K562 (cell line): Measurements from ENCODE around the gene TAF5L. TPM values are rescaled to one million over a fixed set of nuclear protein-coding genes. Genes with fewer than 3 reads are reported as not detected.

Experiments
- ATAC-seq: fragments of 200-7000 bp; cut with Tn5 transposase; 3 replicates; pipeline ENCODE4 v1.9.1; 2020; ENCODE audit warnings: moderate library complexity
- BruUV-seq: library from RNA; stranded (reverse); fragments of 400-500 nt; replicated peaks from 2 replicates; lab custom pipeline; 2021; lab: Mats Ljungman, UMichigan
- CTCF ChIA-PET: fragments of 300-600 bp; formaldehyde crosslinking; extraction: SDS; loops from one replicate; lab custom pipeline; 2021; ENCODE audit warnings: low intra/inter-chr PET ratio; lab: Yijun Ruan, JAX
- POLR2A ChIA-PET: fragments of 300-600, 350-650 bp; sonication (Branson Sonifier 250); formaldehyde crosslinking; extraction: SDS; loops from one replicate; lab custom pipeline; 2021; ENCODE audit warnings: antibody characterized with exemption, inconsistent platforms; lab: Yijun Ruan, JAX
- DNase-seq, 4 experiments: peaks; one replicate each; pipeline versions ENCODE4 v3.0.0 to v3.0.0-alpha.2; 2011 to 2018; ENCODE audit warnings: low spot score in 3 of 4, mixed read lengths in 3 of 4; ENCODE audit errors: extremely low read depth in 1 of 4
- FAIRE-seq: peaks from 2 replicates; lab custom pipeline; 2011; peaks lifted over from hg19 to GRCh38; lab: Jason Lieb, UNC
- H2AFZ ChIP-seq: 2 replicates; pipeline ENCODE4 v1.6.0; 2011; ENCODE audit warnings: low read depth, low read length, control low read depth, inconsistent platforms
- H3K27ac ChIP-seq: fragments of 200-600 bp; 3 replicates; pipeline ENCODE4 v1.8.0; 2011; ENCODE audit warnings: low read depth, mild to moderate bottlenecking, control low read depth, inconsistent platforms, low read length, moderate library complexity, mixed read lengths; ENCODE audit errors: extremely low read depth
- H3K27me3 ChIP-seq, 2 experiments: fragments of 300-600 bp in 1 of 2; 2 replicates in 1 of 2; 3 replicates in 1 of 2; pipeline versions ENCODE4 v1.6.0 to v1.8.0; 2011; ENCODE audit warnings: inconsistent platforms in 2 of 2, low read length in 2 of 2, mild to moderate bottlenecking in 1 of 2, mixed read lengths in 1 of 2, moderate library complexity in 1 of 2; ENCODE audit not compliant: control insufficient read depth in 2 of 2, insufficient read depth in 2 of 2
- H3K36me3 ChIP-seq: fragments of 300-600 bp; 3 replicates; pipeline ENCODE4 v1.8.0; 2011; ENCODE audit warnings: mild to moderate bottlenecking, low read length, inconsistent platforms; ENCODE audit not compliant: control insufficient read depth, insufficient read depth
- H3K4me1 ChIP-seq, 2 experiments: fragments of 200-600 bp in 1 of 2; replicated peaks in 1 of 2; 2 replicates in 1 of 2; 3 replicates in 1 of 2; pipeline versions ENCODE4 v1.5.1 to v1.8.0; 2011; ENCODE audit warnings: inconsistent platforms in 2 of 2, low read length in 2 of 2, mild to moderate bottlenecking in 1 of 2, mixed read lengths in 1 of 2, moderate library complexity in 1 of 2; ENCODE audit not compliant: control insufficient read depth in 2 of 2, insufficient read depth in 2 of 2
- H3K4me2 ChIP-seq: 2 replicates; pipeline ENCODE4 v1.6.1; 2011; ENCODE audit warnings: low read length, control low read depth, inconsistent platforms, mixed read lengths; ENCODE audit not compliant: insufficient read depth
- H3K4me3 ChIP-seq: fragments of 200-600 bp; sonication (generic), shearing (Covaris generic); 2 replicates; pipeline ENCODE4 v1.5.1; 2016; ENCODE audit warnings: control low read depth, inconsistent platforms
- H3K79me2 ChIP-seq: fragments of 200-600 bp; 3 replicates; pipeline ENCODE4 v1.8.0; 2011; ENCODE audit warnings: low read length, inconsistent platforms; ENCODE audit not compliant: control insufficient read depth, insufficient read depth
- H3K9ac ChIP-seq, 2 experiments: 2 replicates each; pipeline versions ENCODE4 v1.6.0 to v1.6.1; 2011; ENCODE audit warnings: low read depth in 2 of 2, low read length in 2 of 2, control low read depth in 1 of 2, inconsistent platforms in 1 of 2, mild to moderate bottlenecking in 1 of 2, mixed read lengths in 1 of 2; ENCODE audit not compliant: insufficient read depth in 1 of 2
- H3K9me1 ChIP-seq: one replicate; pipeline ENCODE4 v1.6.0; 2011; ENCODE audit warnings: inconsistent platforms, mild to moderate bottlenecking, low read length, moderate library complexity; ENCODE audit not compliant: control insufficient read depth, insufficient read depth
- H3K9me3 ChIP-seq: replicated peaks from 2 replicates; pipeline ENCODE4 v1.5.1; 2011; ENCODE audit warnings: low read depth, low read length, inconsistent platforms; ENCODE audit not compliant: control insufficient read depth, insufficient read depth
- H4K20me1 ChIP-seq: replicated peaks from 2 replicates; pipeline ENCODE4 v1.6.1; 2011; ENCODE audit warnings: low read length, inconsistent platforms, mixed read lengths; ENCODE audit not compliant: control insufficient read depth, insufficient read depth
- DPF2 ChIP-seq: fragments of 450-650 bp; IDR thresholded peaks from 2 replicates; pipeline ENCODE4 v1.6.1; 2016
- EZH2 ChIP-seq: IDR thresholded peaks from 2 replicates; pipeline ENCODE4 v1.6.1; 2012; ENCODE audit warnings: low read depth, mild to moderate bottlenecking, inconsistent platforms, low read length, borderline replicate concordance
- FOXJ2 ChIP-seq: fragments of 200-800 bp; sonication (Bioruptor generic); IDR thresholded peaks from 2 replicates; pipeline ENCODE4 v1.6.1; 2016; ENCODE audit warnings: missing genetic modification characterization, missing compliant biosample characterization
- JUNB ChIP-seq: fragments of 450-650 bp; formaldehyde crosslinking; conservative IDR thresholded peaks from 2 replicates; pipeline ENCODE4 v1.4.0; 2020; ENCODE audit warnings: mild to moderate bottlenecking
- MBD1 ChIP-seq: fragments of 250-450 bp; sonication (Bioruptor Pico); IDR thresholded peaks from 2 replicates; pipeline ENCODE4 v1.8.0; 2022; ENCODE audit warnings: inconsistent platforms
- RFX5 ChIP-seq: IDR thresholded peaks from 2 replicates; pipeline ENCODE4 v1.6.1; 2011; ENCODE audit warnings: low read depth, mild to moderate bottlenecking, improper control_type of control experiment, low read length
- SAFB2 ChIP-seq: fragments of 200-400 bp; formaldehyde crosslinking; IDR thresholded peaks from 2 replicates; pipeline ENCODE4 v1.6.1; 2018; ENCODE audit warnings: borderline replicate concordance, low read length, low read depth, moderate library complexity; ENCODE audit not compliant: severe bottlenecking
- SPI1 ChIP-seq: IDR thresholded peaks from 2 replicates; pipeline ENCODE4 v1.6.1; 2011; ENCODE audit warnings: low read depth, low read length, control low read depth, borderline replicate concordance
- ZFP36 ChIP-seq: fragments of 150-350 bp; IDR thresholded peaks from 2 replicates; pipeline ENCODE4 v1.6.1; 2018; ENCODE audit warnings: low read length, low read depth; ENCODE audit not compliant: partially characterized antibody
- ZNF134 ChIP-seq: fragments of 250-450 bp; sonication (Bioruptor Pico); conservative IDR thresholded peaks from 2 replicates; pipeline ENCODE4 v1.4.0; 2020
- WGBS: fragments of 100-300 bp; shearing (Covaris generic); methylation state at CpG from one replicate; pipeline ENCODE4 v1.1.6; 2016; ENCODE audit warnings: low coverage, mixed read lengths; ENCODE audit not compliant: insufficient coverage; ENCODE audit errors: missing lambda C conversion rate; 5-methylcytosine and 5-hydroxymethylcytosine counted together
- in situ Hi-C: fragments of 300-500 bp; cut with MboI; formaldehyde crosslinking; loops from 4 replicates; pipeline ENCODE4 v1.15.0; 2018; ENCODE audit warnings: inconsistent platforms, mixed read lengths
- intact Hi-C: fragments of 100-400 bp; cut with micrococcal nuclease; formaldehyde crosslinking; loops from 2 replicates; pipeline ENCODE4 v1.14.2; 2022
- polyA plus RNA-seq, 8 experiments: library from polyadenylated mRNA; depleted of rRNA in 4 of 8; stranded (reverse) in 5 of 8; unstranded in 3 of 8; fragments of >200 nt; fragmentation: Nextera tagmentation in 2 of 8; fragmentation: Illumina TruSeq in 1 of 8; extraction: Ambion mirVana in 2 of 8; extraction: Trizol in 1 of 8; gene quantifications; 2 replicates each; pipeline versions ENCODE4 v1.2.1 to v1.2.3, GENCODE V29; 2011 to 2014; ENCODE audit warnings: inconsistent platforms in 1 of 8, missing spikeins in 1 of 8
- total RNA-seq, 7 experiments: library from RNA; depleted of rRNA in 6 of 7; stranded (reverse); fragments of >200 nt in 6 of 7; fragmentation: Illumina TruSeq in 2 of 7; extraction: Trizol in 2 of 7; gene quantifications; 2 replicates each; pipeline versions ENCODE4 v1.2.1 to v1.2.3, GENCODE V29; 2011 to 2021; ENCODE audit warnings: low replicate concordance in 1 of 7

The TAF5L gene
- total and polyA plus RNA-seq, 9 of the 15 experiments (the other 6 are each of a cell fraction or from before 2014, with no cell fraction given) = 2.2 to 34.2 (median 23.3) TPM

GRCh38 chr1:229581485-229581884 lies 44.4 kb downstream of the TAF5L start (continued):
- no peak for TF ChIP-seq ZFP36
- no peak for TF ChIP-seq MBD1
- no peak for TF ChIP-seq RFX5
- no peak for TF ChIP-seq JUNB (CRISPR knock-in tag)
- TF ChIP-seq DPF2 = no peak
- TF ChIP-seq ZNF134 = no peak
- TF ChIP-seq, all 486 proteins: peak for 4

GRCh38 chr1:229579059-229579673 lies 46.8 kb downstream of the TAF5L start:
- POLR2A ChIA-PET = interaction anchor here (0.7 to 1.7 kb wide), 7 partner anchors 8 to 130 kb away, joined by 3 to 6 read pairs (median 4); partner anchors contain the start of gene ABCB10

More at GRCh38 chr1:229579059-229579673, 46.8 kb downstream of the TAF5L start:
- in situ Hi-C loops = no loop called here
- peaks cover 21 to 24% of the 10 kb centered on the region in 2 experiments; a peak in 4 of 5 replicates for H3K27me3 ChIP-seq
- H3K4me3 ChIP-seq = no peak overlapping the region
- no peaks in the 10 kb centered on the region for H4K20me1 ChIP-seq
- FAIRE-seq (peak; percentile 6), ATAC-seq (peak; percentile 67), DNase-seq (no peak)
- H3K36me3 ChIP-seq = no peaks in the 10 kb centered on the region
- no peak overlapping the region for H3K27ac ChIP-seq
- CTCF ChIA-PET = interaction anchor here (0.6 to 0.7 kb wide), 2 partner anchors 30 to 857 kb away, joined by 3 read pairs; no protein-coding TSS in a partner anchor
- peaks cover 0 to 4% of the 10 kb centered on the region in 2 experiments; a peak in 2 of 5 replicates for H3K4me1 ChIP-seq
- peak overlapping the region in 1 of 2 experiments; percentile 49; a peak in 2 of 4 replicates for H3K9ac ChIP-seq
- TF ChIP-seq SPI1 = peak; percentile 33; the same call in 1 of the 2 replicates
- no peak for TF ChIP-seq SAFB2
- TF ChIP-seq EZH2 = 0 out of 2 replicates have a peak, but pooled peaks have one; percentile 53
- TF ChIP-seq FOXJ2 (tag) = 0 out of 2 replicates have a peak, but pooled peaks have one; percentile 21
- no TSS peak for BruUV-seq
- intact Hi-C loops = no loop called here
- H3K4me2 ChIP-seq = no peak overlapping the region
- H3K9me1 ChIP-seq = no peaks in the 10 kb centered on the region
- H3K79me2 ChIP-seq = no peaks in the 10 kb centered on the region
- WGBS = 10% methylated on average over 9 of the region's 9 CpGs
- no peaks in the 10 kb centered on the region for H3K9me3 ChIP-seq
- H2AFZ ChIP-seq = no peak overlapping the region
